HEK293 (cell line): ENCODE data around the gene FOXO6.

Source experiments
- CTCF ChIA-PET: fragments of 350-600 bp; formaldehyde crosslinking; extraction: SDS; loops from one replicate; lab custom pipeline; 2021; ENCODE audit warnings: antibody characterized with exemption; lab: Yijun Ruan, JAX
- POLR2A ChIA-PET: fragments of 300-600 bp; formaldehyde crosslinking; extraction: SDS; loops from one replicate; lab custom pipeline; 2020; ENCODE audit warnings: antibody characterized with exemption, inconsistent platforms; lab: Yijun Ruan, JAX
- H3K27ac ChIP-seq: fragments of 200-500 bp; sonication (Bioruptor generic); 2 replicates; pipeline ENCODE4 v1.5.1; 2014; ENCODE audit warnings: low read depth, low read length, control low read depth, inconsistent platforms; ENCODE audit errors: extremely low read depth
- H3K36me3 ChIP-seq, 2 experiments: fragments of 200-500 bp in 1 of 2; sonication (Bioruptor generic) in 1 of 2; 1 replicate in 1 of 2; 2 replicates in 1 of 2; pipeline ENCODE4 v1.5.1; 2014 to 2017; ENCODE audit warnings: inconsistent platforms in 2 of 2, low read length in 2 of 2; ENCODE audit not compliant: control insufficient read depth in 2 of 2, insufficient read depth in 1 of 2
- H3K4me1 ChIP-seq: fragments of 200-500 bp; sonication (Bioruptor generic); 2 replicates; pipeline ENCODE4 v1.5.1; 2014; ENCODE audit warnings: mild to moderate bottlenecking, low read length, inconsistent platforms; ENCODE audit not compliant: control insufficient read depth, insufficient read depth
- H3K4me3 ChIP-seq: 2 replicates; pipeline ENCODE4 v1.5.1; 2011; ENCODE audit warnings: low read depth, mild to moderate bottlenecking, control low read depth, low read length, moderate library complexity
- H3K9me3 ChIP-seq: fragments of 200-500 bp; sonication (Bioruptor generic); 2 replicates; pipeline ENCODE4 v1.5.1; 2014; ENCODE audit warnings: low read depth, low read length, inconsistent platforms; ENCODE audit not compliant: control insufficient read depth, insufficient read depth
- HOXA7 ChIP-seq: sonication (generic); formaldehyde crosslinking; IDR thresholded peaks from 2 replicates; pipeline ENCODE4 v1.8.1; 2022; ENCODE audit warnings: missing genetic modification reagents, borderline replicate concordance
- HOXD13 ChIP-seq: sonication (generic); formaldehyde crosslinking; IDR thresholded peaks from 2 replicates; pipeline ENCODE4 v1.8.0; 2022; ENCODE audit warnings: missing genetic modification reagents, borderline replicate concordance
- KLF8 ChIP-seq: fragments of 450-650 bp; formaldehyde crosslinking; IDR thresholded peaks from 2 replicates; pipeline ENCODE4 v1.5.1; 2016; ENCODE audit warnings: missing biosample characterization, missing genetic modification characterization
- MZF1 ChIP-seq: fragments of 450-650 bp; formaldehyde crosslinking; IDR thresholded peaks from 2 replicates; pipeline ENCODE4 v1.5.1; 2017; ENCODE audit warnings: missing biosample characterization, missing genetic modification characterization, borderline replicate concordance
- SP2 ChIP-seq: fragments of 450-650 bp; formaldehyde crosslinking; IDR thresholded peaks from 2 replicates; pipeline ENCODE4 v1.5.1; 2016; ENCODE audit warnings: missing biosample characterization, missing genetic modification characterization
- ZBTB21 ChIP-seq: fragments of 450-650 bp; formaldehyde crosslinking; IDR thresholded peaks from 2 replicates; pipeline ENCODE4 v1.5.1; 2017; ENCODE audit warnings: missing biosample characterization, missing genetic modification characterization
- ZBTB8A ChIP-seq: fragments of 450-650 bp; formaldehyde crosslinking; IDR thresholded peaks from 2 replicates; pipeline ENCODE4 v1.5.1; 2016; ENCODE audit warnings: missing biosample characterization, missing genetic modification characterization
- ZFP37 ChIP-seq: fragments of 450-650 bp; formaldehyde crosslinking; IDR thresholded peaks from 2 replicates; pipeline ENCODE4 v1.5.1; 2016; ENCODE audit warnings: missing biosample characterization, missing genetic modification characterization
- ZNF146 ChIP-seq: fragments of 450-650 bp; formaldehyde crosslinking; IDR thresholded peaks from 2 replicates; pipeline ENCODE4 v1.5.1; 2016; ENCODE audit warnings: missing biosample characterization, missing genetic modification characterization
- ZNF169 ChIP-seq: fragments of 450-650 bp; formaldehyde crosslinking; IDR thresholded peaks from 2 replicates; pipeline ENCODE4 v1.5.1; 2016; ENCODE audit warnings: missing biosample characterization, missing genetic modification characterization
- ZNF174 ChIP-seq: fragments of 450-650 bp; formaldehyde crosslinking; IDR thresholded peaks from 2 replicates; pipeline ENCODE4 v1.5.0; 2017; ENCODE audit warnings: missing biosample characterization, mild to moderate bottlenecking, missing genetic modification characterization
- ZNF18 ChIP-seq: fragments of 450-650 bp; formaldehyde crosslinking; IDR thresholded peaks from 2 replicates; pipeline ENCODE4 v1.5.1; 2016; ENCODE audit warnings: missing biosample characterization, missing genetic modification characterization
- ZNF223 ChIP-seq: fragments of 450-650 bp; formaldehyde crosslinking; IDR thresholded peaks from 2 replicates; pipeline ENCODE4 v1.5.1; 2016; ENCODE audit warnings: missing biosample characterization, missing genetic modification characterization
- ZNF23 ChIP-seq: fragments of 450-650 bp; formaldehyde crosslinking; IDR thresholded peaks from 2 replicates; pipeline ENCODE4 v1.5.1; 2016; ENCODE audit warnings: missing biosample characterization, missing genetic modification characterization, borderline replicate concordance
- ZNF24 ChIP-seq: fragments of 450-650 bp; formaldehyde crosslinking; IDR thresholded peaks from 2 replicates; pipeline ENCODE4 v1.5.1; 2016; ENCODE audit warnings: missing biosample characterization, missing genetic modification characterization
- ZNF274 ChIP-seq, 2 experiments: fragments of 200-500 bp in 1 of 2; fragments of 450-650 bp in 1 of 2; sonication (Bioruptor generic) in 1 of 2; formaldehyde crosslinking in 1 of 2; IDR thresholded peaks; 2 replicates each; pipeline versions ENCODE4 v1.5.1 to v1.6.1; 2014 to 2016; ENCODE audit warnings: borderline replicate concordance in 1 of 2, inconsistent platforms in 1 of 2, low read length in 1 of 2, missing biosample characterization in 1 of 2, missing genetic modification characterization in 1 of 2
- ZNF302 ChIP-seq: fragments of 450-650 bp; formaldehyde crosslinking; IDR thresholded peaks from 2 replicates; pipeline ENCODE4 v1.5.1; 2016; ENCODE audit warnings: missing biosample characterization, missing genetic modification characterization, low read depth
- ZNF391 ChIP-seq: fragments of 450-650 bp; formaldehyde crosslinking; IDR thresholded peaks from 2 replicates; pipeline ENCODE4 v1.5.1; 2016; ENCODE audit warnings: low read depth, missing biosample characterization, missing genetic modification characterization, borderline replicate concordance
- ZNF449 ChIP-seq: fragments of 450-650 bp; formaldehyde crosslinking; IDR thresholded peaks from 2 replicates; pipeline ENCODE4 v1.5.1; 2017; ENCODE audit warnings: missing biosample characterization, mild to moderate bottlenecking, missing genetic modification characterization, moderate library complexity
- ZNF510 ChIP-seq: fragments of 450-650 bp; formaldehyde crosslinking; IDR thresholded peaks from 2 replicates; pipeline ENCODE4 v1.5.1; 2018; ENCODE audit warnings: mild to moderate bottlenecking, missing genetic modification characterization, missing biosample characterization; ENCODE audit not compliant: insufficient replicate concordance
- ZNF514 ChIP-seq: fragments of 450-650 bp; formaldehyde crosslinking; IDR thresholded peaks from 2 replicates; pipeline ENCODE4 v1.5.1; 2016; ENCODE audit warnings: missing biosample characterization, missing genetic modification characterization
- ZNF548 ChIP-seq: fragments of 450-650 bp; formaldehyde crosslinking; IDR thresholded peaks from 2 replicates; pipeline ENCODE4 v1.5.1; 2016; ENCODE audit warnings: missing biosample characterization, missing genetic modification characterization
- ZNF585B ChIP-seq: fragments of 450-650 bp; formaldehyde crosslinking; IDR thresholded peaks from 2 replicates; pipeline ENCODE4 v1.5.1; 2016; ENCODE audit warnings: missing biosample characterization, missing genetic modification characterization
- ZNF623 ChIP-seq: fragments of 450-650 bp; formaldehyde crosslinking; IDR thresholded peaks from 2 replicates; pipeline ENCODE4 v1.5.1; 2016; ENCODE audit warnings: missing biosample characterization, missing genetic modification characterization
- ZNF664 ChIP-seq: fragments of 450-650 bp; formaldehyde crosslinking; IDR thresholded peaks from 2 replicates; pipeline ENCODE4 v1.5.1; 2016; ENCODE audit warnings: missing biosample characterization, missing genetic modification characterization
- ZNF837 ChIP-seq: fragments of 450-650 bp; formaldehyde crosslinking; IDR thresholded peaks from 2 replicates; pipeline ENCODE4 v1.5.1; 2016; ENCODE audit warnings: missing biosample characterization, missing genetic modification characterization
- ZSCAN30 ChIP-seq: fragments of 450-650 bp; IDR thresholded peaks from 2 replicates; pipeline ENCODE4 v1.5.1; 2018; ENCODE audit warnings: missing biosample characterization, mild to moderate bottlenecking, missing genetic modification characterization, moderate library complexity
- TF ChIP-seq, protein P1 (sequence below): fragments of 450-650 bp; formaldehyde crosslinking; IDR thresholded peaks from 2 replicates; pipeline ENCODE4 v1.5.1; 2016; ENCODE audit warnings: missing biosample characterization, missing genetic modification characterization
- TF ChIP-seq, protein P2 (sequence below): fragments of 450-650 bp; formaldehyde crosslinking; IDR thresholded peaks from 2 replicates; pipeline ENCODE4 v1.5.1; 2016; ENCODE audit warnings: missing biosample characterization, missing genetic modification characterization

Gene FOXO6

GRCh38 chr1:41325801-41326200 is 35.4 kb upstream of the FOXO6 start:
- H3K9me3 ChIP-seq: no peaks in the 10 kb centered on the region
- no peak overlapping the region for H3K4me3 ChIP-seq
- H3K4me1 ChIP-seq: no peaks in the 10 kb centered on the region
- H3K36me3 ChIP-seq: no peaks in the 10 kb centered on the region
- TF ChIP-seq ZNF169 (tag by site-specific recombination): no peak
- TF ChIP-seq ZNF24 (tag by site-specific recombination): no peak
- TF ChIP-seq ZNF391 (tag by site-specific recombination): no peak
- no peak for TF ChIP-seq ZNF585B (tag by site-specific recombination)
- TF ChIP-seq ZNF23 (tag by site-specific recombination): no peak
- TF ChIP-seq, protein P1, sequence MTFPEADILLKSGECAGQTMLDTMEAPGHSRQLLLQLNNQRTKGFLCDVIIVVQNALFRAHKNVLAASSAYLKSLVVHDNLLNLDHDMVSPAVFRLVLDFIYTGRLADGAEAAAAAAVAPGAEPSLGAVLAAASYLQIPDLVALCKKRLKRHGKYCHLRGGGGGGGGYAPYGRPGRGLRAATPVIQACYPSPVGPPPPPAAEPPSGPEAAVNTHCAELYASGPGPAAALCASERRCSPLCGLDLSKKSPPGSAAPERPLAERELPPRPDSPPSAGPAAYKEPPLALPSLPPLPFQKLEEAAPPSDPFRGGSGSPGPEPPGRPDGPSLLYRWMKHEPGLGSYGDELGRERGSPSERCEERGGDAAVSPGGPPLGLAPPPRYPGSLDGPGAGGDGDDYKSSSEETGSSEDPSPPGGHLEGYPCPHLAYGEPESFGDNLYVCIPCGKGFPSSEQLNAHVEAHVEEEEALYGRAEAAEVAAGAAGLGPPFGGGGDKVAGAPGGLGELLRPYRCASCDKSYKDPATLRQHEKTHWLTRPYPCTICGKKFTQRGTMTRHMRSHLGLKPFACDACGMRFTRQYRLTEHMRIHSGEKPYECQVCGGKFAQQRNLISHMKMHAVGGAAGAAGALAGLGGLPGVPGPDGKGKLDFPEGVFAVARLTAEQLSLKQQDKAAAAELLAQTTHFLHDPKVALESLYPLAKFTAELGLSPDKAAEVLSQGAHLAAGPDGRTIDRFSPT (tag by site-specific recombination): no peak
- TF ChIP-seq ZNF146 (tag by site-specific recombination): no peak
- no peak for TF ChIP-seq ZNF837
- no peak for TF ChIP-seq ZNF510
- no peak for TF ChIP-seq KLF8 (tag by site-specific recombination)
- ChIA-PET CTCF (interaction anchor here (0.8 kb wide), 1 partner anchor 16 kb away, joined by 4 read pairs; no protein-coding TSS in a partner anchor), POLR2A (no interaction called here)
- H3K27ac ChIP-seq: no peak overlapping the region

- ChIA-PET POLR2A (interaction anchor here (1.0 kb wide), 1 partner anchor 60 kb away, joined by 3 read pairs; no protein-coding TSS in a partner anchor), CTCF (no interaction called here)
- TF ChIP-seq ZNF548 (tag by site-specific recombination) (no peak), ZNF302 (no peak), HOXD13 (CRISPR knock-in tag) (no peak), ZNF514 (tag by site-specific recombination) (no peak), MZF1 (tag by site-specific recombination) (no peak), ZNF18 (no peak), ZNF174 (tag by site-specific recombination) (no peak), ZBTB8A (no peak), ZFP37 (tag by site-specific recombination) (no peak), ZBTB21 (tag by site-specific recombination) (no peak), SP2 (tag by site-specific recombination) (no peak), ZNF623 (tag by site-specific recombination) (no peak), HOXA7 (CRISPR knock-in tag) (no peak), ZNF664 (tag by site-specific recombination) (no peak), ZNF274 (IDR thresholded peaks at IDR 0.05; ENCODE audit: low read length) (no peak), ZNF274 (tag by site-specific recombination; IDR thresholded peaks at IDR 0.05; ENCODE audit: borderline replicate concordance) (no peak), ZSCAN30 (tag by site-specific recombination) (no peak), ZNF223 (tag by site-specific recombination) (no peak), ZNF449 (tag by site-specific recombination) (no peak)
- TF ChIP-seq, protein P2, sequence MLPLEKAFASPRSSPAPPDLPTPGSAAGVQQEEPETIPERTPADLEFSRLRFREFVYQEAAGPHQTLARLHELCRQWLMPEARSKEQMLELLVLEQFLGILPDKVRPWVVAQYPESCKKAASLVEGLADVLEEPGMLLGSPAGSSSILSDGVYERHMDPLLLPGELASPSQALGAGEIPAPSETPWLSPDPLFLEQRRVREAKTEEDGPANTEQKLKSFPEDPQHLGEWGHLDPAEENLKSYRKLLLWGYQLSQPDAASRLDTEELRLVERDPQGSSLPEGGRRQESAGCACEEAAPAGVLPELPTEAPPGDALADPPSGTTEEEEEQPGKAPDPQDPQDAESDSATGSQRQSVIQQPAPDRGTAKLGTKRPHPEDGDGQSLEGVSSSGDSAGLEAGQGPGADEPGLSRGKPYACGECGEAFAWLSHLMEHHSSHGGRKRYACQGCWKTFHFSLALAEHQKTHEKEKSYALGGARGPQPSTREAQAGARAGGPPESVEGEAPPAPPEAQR: no peak
- Histone ChIP-seq H3K4me3 (no peak overlapping the region), H3K36me3 (no peaks in the 10 kb centered on the region), H3K4me1 (no peaks in the 10 kb centered on the region), H3K9me3 (no peaks in the 10 kb centered on the region), H3K27ac (no peak overlapping the region)
Observed at GRCh38 chr1:41327383-41327999, 33.7 kb upstream of the FOXO6 start.
